HG02571 (cell line): Measurements from ENCODE around the gene HNF1A.

ENCODE experiments used
- ATAC-seq: cut with Tn5 transposase; IDR thresholded peaks from one replicate; pipeline ENCODE4 v1.9.1; 2021; ENCODE audit warnings: mild to moderate bottlenecking, moderate library complexity; ENCODE audit not compliant: unreplicated experiment

HNF1A gene

GRCh38 chr12:120956579-120957300, 21.6 kb upstream of the HNF1A start:
- ATAC-seq, result no peak

GRCh38 chr12:120959111-120959878, 19.0 kb upstream of the HNF1A start:
- ATAC-seq, result no peak

- ATAC-seq, result no peak
Observed at GRCh38 chr12:120960657-120961056, 17.7 kb upstream of the HNF1A start.

- ATAC-seq, result no peak
Observed at GRCh38 chr12:120961604-120962531, 16.5 kb upstream of the HNF1A start.

GRCh38 chr12:120962532-120963020, 15.8 kb upstream of the HNF1A start:
- no peak for ATAC-seq

- no peak for ATAC-seq
Observed at GRCh38 chr12:120964298-120964697, 14.0 kb upstream of the HNF1A start.

- no peak for ATAC-seq
Observed at GRCh38 chr12:120965534-120966091, 12.7 kb upstream of the HNF1A start.

- no peak for ATAC-seq
Observed at GRCh38 chr12:120970310-120970709, 8.0 kb upstream of the HNF1A start.

- ATAC-seq, result no peak
Observed at GRCh38 chr12:120971299-120972180, 6.8 kb upstream of the HNF1A start.

GRCh38 chr12:120972870-120973543, 5.3 kb upstream of the HNF1A start:
- ATAC-seq, result no peak

GRCh38 chr12:120977531-120978295, 630 bp upstream of the HNF1A start:
- ATAC-seq, result no peak

GRCh38 chr12:120979220-120979861, 998 bp downstream of the HNF1A start:
- ATAC-seq, result no peak

- ATAC-seq, result no peak
Observed at GRCh38 chr12:120979862-120980696, 1.7 kb downstream of the HNF1A start.

- ATAC-seq, result no peak
Observed at GRCh38 chr12:120980800-120981368, 2.5 kb downstream of the HNF1A start.

GRCh38 chr12:120981407-120981941, 3.1 kb downstream of the HNF1A start:
- ATAC-seq, result no peak

GRCh38 chr12:120982659-120983058, 4.3 kb downstream of the HNF1A start:
- ATAC-seq, result no peak

GRCh38 chr12:120983759-120984158, 5.4 kb downstream of the HNF1A start:
- ATAC-seq, result no peak
